Breast epithelium (tissue), 4 donors: ENCODE results near the gene ERGIC1. TPM values are rescaled to one million over a fixed set of nuclear protein-coding genes. Genes with fewer than 3 reads are reported as not detected.
"Not testable (repeated sequence)": the region's sequence is repeated elsewhere in the genome, so short reads cannot be mapped to it uniquely, and the experiment has no call there.

Experiments
- DNase-seq, 2 donors: peaks; one replicate each; pipeline ENCODE4 v3.0.0-alpha.2; 2019; ENCODE audit warnings: low spot score in 2 of 2
- H3K27ac ChIP-seq, 2 donors: fragments of 200-600 bp; sonication (generic) in 1 of 2; one replicate each; pipeline ENCODE4 v1.5.1; 2016 to 2019; ENCODE audit warnings: mild to moderate bottlenecking in 1 of 2
- H3K27me3 ChIP-seq, 2 donors: fragments of 200-600 bp; sonication (generic) in 1 of 2; one replicate each; pipeline versions ENCODE4 v1.5.1 to v1.6.0; 2017 to 2019; ENCODE audit warnings: control low read depth in 1 of 2, mild to moderate bottlenecking in 1 of 2
- H3K36me3 ChIP-seq: fragments of 200-600 bp; one replicate; pipeline ENCODE4 v1.5.1; 2019
- H3K4me1 ChIP-seq, 2 donors: fragments of 200-600 bp; sonication (generic); one replicate each; pipeline ENCODE4 v1.5.1; 2016 to 2019; ENCODE audit warnings: control low read depth in 1 of 2
- H3K4me3 ChIP-seq, 3 donors: fragments of 200-600 bp; sonication (generic); 1 replicate in 2 of 3; 2 replicates in 1 of 3; pipeline ENCODE4 v1.5.1; 2016 to 2019; ENCODE audit warnings: mild to moderate bottlenecking in 3 of 3, moderate library complexity in 2 of 3
- H3K9me3 ChIP-seq, 2 donors: fragments of 200-600 bp; sonication (generic) in 1 of 2; one replicate each; pipeline ENCODE4 v1.5.1; 2016 to 2019; ENCODE audit warnings: control low read depth in 1 of 2
- CTCF ChIP-seq, 3 donors: fragments of 450-650 bp; IDR thresholded peaks; one replicate each; pipeline ENCODE4 v1.5.1; 2016 to 2017; ENCODE audit warnings: antibody characterized with exemption in 3 of 3, mild to moderate bottlenecking in 3 of 3, moderate library complexity in 3 of 3
- POLR2A ChIP-seq: fragments of 450-650 bp; IDR thresholded peaks from one replicate; pipeline ENCODE4 v1.6.1; 2016; ENCODE audit warnings: antibody characterized with exemption, mild to moderate bottlenecking, moderate library complexity
- POLR2AphosphoS5 ChIP-seq, 3 donors: sonication (generic); formaldehyde crosslinking; IDR thresholded peaks; one replicate each; pipeline ENCODE4 v1.6.1; 2017; ENCODE audit warnings: antibody characterized with exemption in 3 of 3
- intact Hi-C: fragments of 100-400 bp; cut with DNase I; formaldehyde crosslinking; loops from one replicate; pipeline ENCODE4 v1.15.1; 2023; ENCODE audit warnings: low total_unique reads
- total RNA-seq, 3 donors: library from RNA; depleted of rRNA; stranded (reverse); fragments of >200 nt; gene quantifications; one replicate each; pipeline ENCODE4 v1.1.0, GENCODE V29; 2016

The ERGIC1 gene
- total RNA-seq, 3 donors from 2014 or later = 86.6 to 139 (median 95.2) TPM

- no peaks in the 10 kb centered on the region for H3K4me1 ChIP-seq
- TF ChIP-seq POLR2AphosphoS5 (IDR thresholded peaks at IDR 0.05) (no peak), CTCF (IDR thresholded peaks at IDR 0.05) (no peak), POLR2A (no peak)
- H3K27ac ChIP-seq = no peak overlapping the region
- no peaks in the 10 kb centered on the region for H3K9me3 ChIP-seq
- no peak for DNase-seq
- intact Hi-C loops = no loop called here
- H3K4me3 ChIP-seq = no peak overlapping the region
- H3K36me3 ChIP-seq = no peaks in the 10 kb centered on the region
- no peaks in the 10 kb centered on the region for H3K27me3 ChIP-seq
These were observed 12.6 kb downstream of the ERGIC1 start for GRCh38 chr5:172846677-172847076.

GRCh38 chr5:172847584-172847983 lies 13.5 kb downstream of the ERGIC1 start:
- H3K4me3 ChIP-seq, H3K36me3 ChIP-seq, DNase-seq, H3K4me1 ChIP-seq, H3K9me3 ChIP-seq, H3K27ac ChIP-seq, intact Hi-C loops, H3K27me3 ChIP-seq: not testable (repeated sequence)

GRCh38 chr5:172848419-172848818 lies 14.4 kb downstream of the ERGIC1 start:
- Histone ChIP-seq H3K36me3 (no peaks in the 10 kb centered on the region), H3K27me3 (no peaks in the 10 kb centered on the region), H3K27ac (no peak overlapping the region), H3K9me3 (no peaks in the 10 kb centered on the region), H3K4me1 (no peaks in the 10 kb centered on the region), H3K4me3 (no peak overlapping the region)
- no peak for DNase-seq
- TF ChIP-seq POLR2A = no peak
- intact Hi-C loops = no loop called here

- peaks cover 0 to 2% of the 10 kb centered on the region in 2 donors for H3K4me1 ChIP-seq
- TF ChIP-seq POLR2A (no peak), POLR2AphosphoS5 (IDR thresholded peaks at IDR 0.05) (no peak), CTCF (IDR thresholded peaks at IDR 0.05) (no peak)
- H3K27ac ChIP-seq = no peak overlapping the region
These were observed 15.8 kb downstream of the ERGIC1 start for GRCh38 chr5:172849606-172850453.

GRCh38 chr5:172850454-172850797 lies 16.4 kb downstream of the ERGIC1 start:
- Histone ChIP-seq H3K4me1 (peaks cover 1 to 7% of the 10 kb centered on the region in 2 donors), H3K27ac (no peak overlapping the region)

More at GRCh38 chr5:172849606-172850453, 15.8 kb downstream of the ERGIC1 start:
- Histone ChIP-seq H3K27me3 (no peaks in the 10 kb centered on the region), H3K4me3 (no peak overlapping the region), H3K36me3 (no peaks in the 10 kb centered on the region), H3K9me3 (no peaks in the 10 kb centered on the region)
- intact Hi-C loops = no loop called here
- DNase-seq = no peak

GRCh38 chr5:172851254-172851653 lies 17.2 kb downstream of the ERGIC1 start:
- intact Hi-C loops, DNase-seq, H3K27me3 ChIP-seq, H3K4me3 ChIP-seq, H3K9me3 ChIP-seq, H3K27ac ChIP-seq, H3K36me3 ChIP-seq: not testable (repeated sequence)
- H3K4me1 ChIP-seq = peaks cover 7 to 15% of the 10 kb centered on the region in 2 donors

More at GRCh38 chr5:172850454-172850797, 16.4 kb downstream of the ERGIC1 start:
- intact Hi-C loops = no loop called here
- no peak for TF ChIP-seq CTCF (IDR thresholded peaks at IDR 0.05)
- Histone ChIP-seq H3K27me3 (no peaks in the 10 kb centered on the region), H3K9me3 (no peaks in the 10 kb centered on the region), H3K4me3 (no peak overlapping the region), H3K36me3 (no peaks in the 10 kb centered on the region)
- DNase-seq = no peak
